NCI-H187 treated with DMSO at 0.1 percent for 48 hours (cell line): ENCODE data around the gene CHD9.
"Not testable (repeated sequence)": the region's sequence is repeated elsewhere in the genome, so short reads cannot be mapped to it uniquely, and the experiment has no call there.

Experiments
- DNase-seq: peaks from one replicate; lab custom pipeline; 2025; lab: John Stamatoyannopoulos, UW

The CHD9 gene

DNA sequence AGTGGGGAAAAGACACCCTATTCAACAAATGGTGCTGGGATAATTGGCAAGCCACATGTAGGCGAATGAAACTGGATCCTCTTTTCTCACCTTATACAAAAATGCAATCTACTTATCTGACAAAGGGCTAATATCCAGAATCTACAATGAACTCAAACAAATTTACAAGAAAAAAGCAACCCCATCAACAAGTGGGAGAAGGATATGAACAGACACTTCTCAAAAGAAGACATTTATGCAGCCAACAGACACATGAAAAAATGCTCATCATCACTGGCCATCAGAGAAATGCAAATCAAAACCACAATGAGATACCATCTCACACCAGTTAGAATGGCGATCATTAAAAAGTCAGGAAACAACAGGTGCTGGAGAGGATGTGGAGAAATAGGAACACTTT, 223.7 kb downstream of the CHD9 start:
- DNase-seq, result not testable (repeated sequence)

DNA sequence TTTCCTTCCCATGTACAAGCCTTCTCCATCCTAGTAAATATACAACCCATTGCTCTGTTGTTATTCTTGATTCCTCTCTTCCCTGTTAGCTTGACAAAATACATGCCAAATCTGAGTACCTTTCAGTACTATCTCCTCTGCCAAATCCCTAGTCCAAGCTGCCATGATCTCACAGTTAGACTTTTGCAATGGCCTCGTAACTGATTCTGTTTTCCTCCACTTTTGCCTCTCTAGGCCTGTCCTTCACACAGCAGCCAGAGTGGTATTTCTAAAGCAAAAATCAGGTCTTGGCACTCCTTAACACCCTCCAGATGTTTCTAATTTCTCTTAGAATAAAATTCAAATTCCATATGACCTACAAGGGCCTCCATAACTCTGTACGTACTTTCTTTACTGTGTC, 226.5 kb downstream of the CHD9 start:
- no peak for DNase-seq

DNA sequence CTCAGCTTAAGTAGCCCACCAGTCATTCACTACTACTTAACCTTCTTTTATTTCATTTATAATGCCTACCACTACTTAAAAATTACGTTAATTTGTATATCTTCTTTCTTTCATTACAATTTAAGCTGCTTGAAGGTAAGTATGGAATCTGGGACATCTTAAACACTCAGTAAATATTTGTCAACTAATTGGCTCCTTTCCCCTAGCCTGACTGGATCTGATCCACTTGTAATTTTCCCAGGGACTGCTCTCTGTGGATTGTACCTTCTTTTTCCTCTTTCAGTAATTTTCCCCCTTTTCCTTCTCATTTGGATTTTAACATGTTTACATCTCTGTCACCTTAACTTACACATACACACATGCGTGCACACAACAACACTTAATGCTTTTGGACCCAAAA, 227.1 kb downstream of the CHD9 start:
- no peak for DNase-seq

DNA sequence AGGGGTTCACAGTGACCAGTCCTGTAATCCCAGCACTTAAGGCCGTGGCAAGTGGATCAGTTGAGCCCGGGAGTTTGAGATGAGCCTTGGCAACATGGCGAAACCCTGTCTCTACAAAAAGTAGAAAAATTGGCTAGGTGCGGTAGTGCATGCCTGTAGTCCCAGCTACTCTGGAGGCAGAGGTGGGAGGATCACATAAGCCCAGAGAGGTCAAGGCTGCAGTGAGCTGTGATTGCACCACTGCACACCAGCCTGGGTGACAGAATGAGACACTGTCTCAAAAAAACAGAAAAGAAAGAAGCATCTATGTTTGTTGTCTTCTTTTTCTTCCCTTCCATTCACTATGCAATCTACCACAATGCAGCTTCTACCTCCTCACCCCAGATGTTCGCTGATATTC, 227.5 kb downstream of the CHD9 start:
- no peak for DNase-seq

DNA sequence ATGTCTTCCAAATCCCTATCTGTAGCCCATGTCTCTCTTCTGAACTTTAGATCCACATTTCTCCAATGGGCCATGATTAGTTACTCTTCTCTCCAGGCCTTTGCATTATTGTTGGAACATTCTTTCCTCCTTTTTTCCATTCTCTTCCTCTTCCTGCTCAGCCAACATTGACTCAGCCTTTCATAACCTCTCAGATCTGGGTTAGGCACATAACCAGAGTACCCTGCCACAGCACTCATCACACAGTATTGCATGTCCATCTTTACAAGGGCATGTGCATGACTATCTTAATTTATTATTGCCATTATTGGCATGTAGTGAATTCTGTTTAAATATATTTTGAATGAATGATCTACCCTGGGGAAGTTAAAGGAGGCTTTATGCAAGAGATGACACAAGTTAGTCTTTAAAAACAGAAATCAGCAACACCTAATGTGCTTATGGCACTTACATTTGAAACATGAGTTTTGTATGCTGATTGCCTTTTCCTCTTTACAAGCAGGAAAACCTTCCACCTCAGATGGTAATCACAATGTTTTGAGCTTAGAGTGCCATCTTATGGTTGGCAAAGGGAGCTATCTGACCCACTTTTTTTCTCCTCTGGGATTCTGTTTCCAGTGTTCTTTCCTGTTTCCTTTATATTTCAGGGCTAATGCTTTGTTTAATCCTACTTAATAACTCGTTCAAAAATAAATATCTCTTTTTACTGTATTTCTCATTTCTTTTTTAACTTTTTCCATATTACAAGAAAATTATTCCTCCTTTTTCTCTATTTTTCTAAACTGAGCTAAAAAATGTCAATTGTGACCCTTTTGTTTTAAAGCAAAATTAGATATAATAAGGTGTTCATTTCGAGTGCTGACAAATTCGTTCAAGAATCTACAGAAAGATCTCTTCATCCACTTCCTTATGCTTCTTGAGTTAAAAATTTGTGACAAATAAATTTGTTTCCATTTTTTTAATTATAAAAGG, 228.5 kb downstream of the CHD9 start:
- DNase-seq, result no peak

DNA sequence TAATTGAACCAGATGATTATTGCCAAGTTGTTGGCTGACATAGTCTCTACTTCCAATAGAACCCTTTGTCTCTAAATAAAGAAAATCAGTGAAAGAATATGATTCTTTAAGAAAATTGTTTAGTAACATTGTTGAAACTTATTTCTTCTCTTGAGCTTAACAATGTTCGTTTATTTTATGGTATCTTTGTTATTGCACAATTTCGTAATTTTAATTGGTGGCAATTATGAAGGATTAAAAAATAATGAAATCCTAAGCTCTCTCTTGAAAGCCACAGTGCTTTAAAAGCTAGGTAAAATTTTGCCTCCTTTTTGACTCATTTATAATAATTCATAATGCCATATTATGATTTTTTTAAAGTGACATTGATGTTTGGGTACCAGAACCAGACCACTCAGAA, 230.4 kb downstream of the CHD9 start:
- no peak for DNase-seq

DNA sequence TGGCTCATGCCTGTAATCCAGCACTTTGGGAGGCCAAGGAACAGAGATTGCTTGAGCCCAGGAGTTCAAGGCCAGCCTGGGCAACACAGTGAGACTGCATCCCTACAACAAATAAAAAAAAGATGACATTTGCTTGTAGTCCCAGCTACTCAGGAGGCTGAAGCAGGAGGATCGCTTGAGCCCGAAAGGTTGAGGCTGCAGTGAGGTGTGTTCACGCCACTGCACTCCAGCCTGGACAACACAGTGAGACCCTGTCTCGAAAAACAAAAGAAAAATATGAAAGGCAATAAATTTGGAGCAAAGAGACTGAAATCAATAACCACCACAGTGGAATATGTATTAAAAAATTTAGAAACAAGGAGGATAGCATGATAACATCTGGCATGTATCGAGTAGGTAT, 235.7 kb downstream of the CHD9 start:
- DNase-seq, result no peak

DNA sequence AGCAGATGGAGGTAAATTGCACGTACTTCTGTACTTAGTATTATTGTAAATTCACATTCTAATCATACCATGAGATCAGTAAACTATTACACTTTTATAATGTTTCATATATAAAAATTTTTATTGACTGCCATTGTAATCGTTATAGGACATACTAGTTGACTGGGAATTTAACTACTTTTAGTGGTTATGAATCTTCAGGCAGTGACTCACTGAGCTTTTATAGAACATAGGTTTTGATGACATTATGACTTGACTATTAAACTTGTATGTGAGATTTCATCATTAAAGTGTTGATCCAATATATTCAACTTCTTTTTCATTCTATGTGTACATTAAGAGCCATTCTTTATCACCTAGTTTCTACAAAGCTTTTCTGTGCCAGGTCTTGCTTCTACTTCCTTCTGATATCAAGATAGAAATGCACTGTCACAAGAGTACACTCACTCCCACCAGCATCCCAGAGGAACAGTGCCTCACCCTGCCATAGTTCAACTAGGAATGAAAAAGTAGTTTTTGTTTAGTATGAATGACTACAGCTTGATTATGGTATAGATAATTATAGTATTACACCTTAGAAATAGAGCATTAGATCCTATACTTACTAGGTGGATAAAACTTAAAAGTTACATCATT, 237.1 kb downstream of the CHD9 start:
- no peak for DNase-seq

DNA sequence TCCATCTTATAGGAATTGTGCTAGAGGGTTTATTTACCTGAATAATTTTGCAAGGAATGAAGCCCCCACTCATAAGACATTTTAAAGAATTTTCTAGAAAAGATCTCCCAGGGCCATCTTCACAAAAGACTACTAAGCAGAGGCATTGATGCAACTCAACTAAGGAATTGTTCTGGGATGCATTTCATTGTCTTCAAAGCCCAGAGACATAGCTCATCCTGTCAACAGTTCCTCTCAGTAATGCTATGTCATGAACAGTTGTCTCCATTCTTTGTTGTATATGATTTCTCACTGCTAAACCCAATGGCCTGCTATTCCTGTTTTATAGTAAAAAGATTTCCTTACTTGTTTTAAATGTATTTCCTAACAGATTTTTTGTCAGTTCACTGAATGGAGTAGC, 242.7 kb downstream of the CHD9 start:
- DNase-seq, result no peak

DNA sequence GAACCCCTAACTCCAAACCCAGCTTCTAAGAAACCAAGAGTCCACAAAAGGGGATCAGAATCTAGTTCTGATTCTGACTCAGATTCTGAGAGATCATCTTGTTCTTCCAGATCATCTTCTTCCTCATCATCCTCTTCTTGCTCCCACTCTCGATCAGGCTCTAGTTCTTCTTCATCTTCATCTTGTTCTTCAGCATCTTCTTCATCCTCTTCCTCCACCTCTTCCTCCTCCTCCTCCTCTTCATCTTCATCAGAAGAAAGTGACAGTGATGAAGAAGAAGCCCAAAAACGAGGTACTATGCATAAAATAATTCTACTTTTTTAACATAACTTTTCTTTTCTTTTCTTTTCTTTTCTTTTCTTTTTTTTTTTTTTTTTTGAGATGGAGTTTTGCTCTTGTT, 249.5 kb downstream of the CHD9 start:
- DNase-seq, result no peak

DNA sequence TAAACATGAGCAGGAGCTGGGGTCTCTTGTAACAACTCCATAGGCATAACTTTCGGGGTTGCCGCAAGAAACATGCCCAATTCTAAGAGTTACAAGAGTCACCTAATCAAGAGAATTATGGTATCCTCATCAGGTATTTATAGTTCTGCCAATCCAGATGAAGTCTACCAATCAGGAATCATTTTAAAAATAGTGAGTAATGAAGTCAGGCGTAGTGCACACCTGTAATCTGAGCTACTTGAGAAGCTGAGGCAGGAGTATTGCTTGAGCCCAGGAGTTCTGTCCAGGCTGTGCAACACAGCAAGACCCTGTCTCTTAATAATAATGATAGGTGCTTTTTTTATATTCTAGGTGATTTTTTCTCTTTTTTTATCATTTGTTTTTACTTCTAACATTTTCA, 251.0 kb downstream of the CHD9 start:
- DNase-seq, result no peak

DNA sequence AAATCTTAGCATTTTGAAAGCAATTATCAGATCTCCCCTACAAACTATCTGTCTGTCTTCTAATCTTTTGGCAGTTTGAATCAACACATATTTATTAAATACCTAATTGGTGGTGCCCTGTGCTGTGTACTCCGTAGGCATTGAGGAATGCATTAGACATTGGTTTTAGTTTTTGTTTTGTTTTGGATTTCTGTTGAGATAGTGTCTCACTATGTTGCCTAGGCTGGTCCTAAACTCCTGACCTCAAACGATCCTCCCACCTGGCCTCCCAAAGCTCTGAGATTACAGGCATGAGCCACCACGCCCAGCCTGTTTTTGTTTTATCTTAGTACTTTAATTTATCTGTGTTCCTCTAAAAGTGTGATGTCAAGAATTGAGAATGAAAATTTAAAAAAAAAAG, 254.7 kb downstream of the CHD9 start:
- DNase-seq, result no peak

DNA sequence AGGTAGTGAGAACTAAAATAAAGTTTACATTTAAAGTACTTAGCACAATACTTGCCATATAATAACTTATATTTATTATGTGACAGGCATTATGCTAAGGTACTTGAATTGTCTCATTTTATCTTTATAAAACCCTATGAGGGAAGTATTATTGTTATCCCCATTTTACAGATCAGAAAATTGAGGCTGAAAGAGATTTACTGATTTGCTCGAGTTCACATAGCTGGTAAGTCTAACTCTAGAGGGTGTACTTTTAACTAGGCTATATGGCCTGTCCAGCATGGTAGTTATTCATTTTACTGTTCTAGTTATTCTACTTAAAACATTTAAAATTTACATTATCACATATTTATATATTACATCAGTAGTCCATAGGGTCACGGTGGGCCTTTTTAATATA, 266.2 kb downstream of the CHD9 start:
- no peak for DNase-seq

DNA sequence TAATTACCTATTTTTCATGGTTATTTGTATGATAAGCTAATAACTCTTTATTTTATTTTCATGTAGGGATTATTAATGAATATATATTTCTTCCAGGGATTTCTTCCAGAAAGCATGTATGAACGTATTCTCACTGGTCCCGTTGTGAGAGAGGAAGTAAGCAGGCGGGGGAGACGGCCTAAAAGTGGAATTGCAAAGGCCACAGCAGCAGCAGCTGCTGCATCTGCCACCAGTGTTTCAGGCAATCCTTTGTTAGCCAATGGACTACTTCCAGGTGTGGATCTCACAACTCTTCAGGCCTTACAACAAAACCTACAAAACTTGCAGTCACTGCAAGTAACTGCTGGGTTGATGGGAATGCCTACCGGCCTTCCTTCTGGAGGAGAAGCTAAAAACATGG, 269.1 kb downstream of the CHD9 start:
- no peak for DNase-seq

DNA sequence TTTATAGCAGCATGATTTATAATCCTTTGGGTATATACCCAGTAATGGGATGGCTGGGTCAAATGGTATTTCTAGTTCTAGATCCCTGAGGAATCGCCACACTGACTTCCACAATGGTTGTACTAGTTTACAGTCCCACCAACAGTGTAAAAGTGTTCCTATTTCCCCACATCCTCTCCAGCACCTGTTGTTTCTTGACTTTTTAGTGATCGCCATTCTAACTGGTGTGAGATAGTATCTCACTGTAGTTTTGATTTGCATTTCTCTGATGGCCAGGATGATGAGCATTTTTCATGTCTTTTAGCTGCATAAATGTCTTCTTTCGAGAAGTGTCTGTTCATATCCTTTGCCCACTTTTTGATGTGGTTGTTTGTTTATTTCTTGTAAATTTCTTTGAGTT, 276.2 kb downstream of the CHD9 start:
- DNase-seq, result not testable (repeated sequence)

DNA sequence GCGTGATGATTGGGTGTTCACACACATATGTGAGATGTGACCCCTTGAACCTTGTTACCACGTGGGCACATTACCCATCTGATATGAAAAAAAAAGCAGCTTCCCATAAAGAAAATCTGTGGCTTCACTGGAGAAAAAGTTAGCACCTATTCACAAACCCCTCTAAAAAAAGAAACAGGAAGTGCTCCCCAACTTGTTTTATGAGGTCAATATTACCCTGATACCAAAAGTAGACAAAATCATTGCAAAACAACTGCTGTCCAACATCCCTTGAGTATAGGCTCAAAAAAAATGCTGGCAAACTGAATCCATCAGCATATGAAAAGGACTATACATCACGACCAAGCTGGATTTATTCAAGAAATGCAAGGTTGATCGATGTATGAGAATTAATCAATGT, 279.8 kb downstream of the CHD9 start:
- DNase-seq, result no peak

DNA sequence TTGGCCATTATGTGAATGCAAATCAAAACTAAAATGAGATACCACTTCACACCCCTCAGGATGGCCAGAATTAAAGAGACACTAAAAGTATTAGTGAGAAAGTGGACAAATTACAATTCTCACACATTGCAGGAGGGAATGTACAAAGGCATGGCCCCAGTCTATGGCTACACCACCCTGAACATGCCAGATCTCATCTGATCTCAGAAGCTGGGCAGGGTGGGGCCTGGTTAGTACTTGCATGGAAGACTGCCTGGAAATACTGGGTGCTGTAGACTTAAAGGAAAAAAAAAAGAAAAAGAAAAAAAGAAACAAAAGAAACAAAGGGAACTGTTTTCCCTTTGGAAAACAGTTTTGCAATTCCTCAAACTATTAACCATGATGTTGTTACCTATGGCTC, 282.5 kb downstream of the CHD9 start:
- DNase-seq, result no peak

DNA sequence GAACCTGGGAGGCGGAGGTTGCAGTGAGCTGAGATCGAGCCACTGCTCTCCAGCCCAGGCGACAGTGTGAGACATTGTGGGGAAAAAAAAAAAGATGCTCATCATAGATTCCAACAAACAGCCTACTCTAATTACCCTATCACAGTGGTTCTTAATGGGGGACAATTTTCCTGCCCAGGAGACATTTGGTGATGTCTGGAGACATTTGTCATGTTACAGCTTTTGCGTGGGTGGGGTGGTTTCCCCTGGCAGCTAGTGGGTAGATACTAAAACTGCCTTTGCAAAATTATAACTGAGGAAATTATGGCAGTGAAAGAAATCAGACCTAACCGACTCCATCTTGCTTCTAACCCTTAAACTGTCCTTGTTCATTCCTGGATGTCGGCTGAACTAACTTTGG, 287.0 kb downstream of the CHD9 start:
- no peak for DNase-seq

DNA sequence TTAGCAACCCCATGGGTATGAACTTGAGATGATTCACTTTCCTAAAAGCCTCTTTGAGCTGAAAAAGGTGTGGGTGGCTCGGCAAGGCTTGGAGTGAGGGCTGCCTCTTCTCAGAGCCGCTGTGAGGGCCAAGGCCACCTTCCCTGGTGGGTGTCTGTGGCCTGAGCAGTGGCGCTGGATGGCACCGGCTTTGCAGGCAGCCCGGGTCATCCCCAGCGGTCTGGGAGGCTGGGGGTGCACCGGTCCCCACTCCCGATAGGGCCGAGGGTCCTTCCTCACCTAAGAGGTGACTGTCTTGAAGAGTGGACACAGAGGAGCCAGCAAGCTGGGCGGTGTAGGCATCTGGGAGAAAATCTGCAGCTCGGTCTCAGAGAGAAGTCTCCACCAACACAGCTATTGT, 300.3 kb downstream of the CHD9 start:
- no peak for DNase-seq

DNA sequence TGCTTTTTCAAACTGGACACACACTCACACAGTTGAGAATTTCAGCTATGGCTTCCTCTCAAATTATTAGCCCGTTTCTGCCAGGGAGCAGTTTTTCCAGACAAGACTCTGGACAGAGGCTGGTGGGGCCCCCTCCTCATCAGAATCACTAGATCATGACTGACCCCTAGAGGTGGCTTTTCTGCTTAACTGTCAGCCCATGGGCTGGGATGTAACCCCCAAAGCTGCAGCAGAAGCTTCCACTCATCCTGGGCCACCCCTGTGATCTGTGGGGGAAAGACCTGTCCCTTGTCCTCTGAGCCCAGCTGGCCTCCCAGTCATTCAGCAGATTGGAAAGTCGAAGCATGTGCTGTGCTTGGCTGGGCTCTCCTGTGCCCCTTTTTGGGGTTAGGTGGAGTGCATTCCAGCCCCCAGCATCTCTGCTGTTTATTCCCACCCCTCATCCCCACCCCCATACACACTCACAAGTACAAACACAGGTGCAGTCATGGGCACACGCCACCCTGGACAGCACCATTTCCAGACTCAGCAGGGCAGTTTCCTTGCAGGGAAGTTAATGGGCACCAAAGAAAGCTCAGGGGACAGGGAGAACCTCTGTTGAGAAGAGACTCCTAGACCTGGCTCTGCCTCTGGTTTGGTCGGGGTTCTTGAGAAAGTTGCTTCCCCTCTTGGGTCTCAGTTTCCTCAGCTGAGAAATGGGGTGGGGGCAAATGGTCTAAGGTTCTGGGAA, 301.9 kb downstream of the CHD9 start:
- no peak for DNase-seq

DNA sequence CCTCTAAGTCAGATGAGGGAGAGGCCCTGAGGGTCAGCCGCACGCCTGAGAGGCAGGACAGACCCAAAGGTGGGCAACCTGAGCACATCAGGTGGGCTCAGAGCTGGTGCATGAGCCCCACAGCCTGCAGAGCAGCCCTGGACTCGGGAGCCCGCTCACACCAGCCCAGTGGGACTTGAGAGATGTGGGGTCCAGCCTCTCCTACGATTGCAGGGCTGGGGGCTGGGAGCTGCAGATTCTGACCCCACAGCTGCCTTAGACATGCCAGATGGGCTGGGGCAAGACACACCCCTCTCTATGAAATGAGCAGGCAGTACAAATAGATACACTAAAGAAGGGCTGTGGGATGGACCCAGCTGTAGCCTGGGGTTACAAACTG, 302.4 kb downstream of the CHD9 start:
- no peak for DNase-seq

DNA sequence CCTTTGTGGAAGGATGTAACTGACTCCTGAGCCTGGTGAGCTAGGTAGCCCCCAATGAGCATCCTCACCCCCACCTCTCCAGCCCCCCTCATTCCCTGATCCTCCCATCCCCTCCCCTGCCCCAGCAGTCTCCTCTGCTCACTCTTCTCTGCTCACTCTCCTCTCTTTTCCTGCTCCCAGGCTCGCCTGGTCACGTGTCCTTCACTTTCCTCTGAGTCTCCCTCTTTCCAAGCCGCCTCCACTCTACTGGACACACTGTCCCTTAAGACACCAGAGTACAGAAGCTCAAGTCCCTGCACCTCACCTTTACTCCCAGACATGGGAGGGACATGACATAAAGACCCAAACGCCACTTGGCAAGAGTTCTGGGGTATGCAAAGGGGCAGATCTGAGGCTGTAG, 303.2 kb downstream of the CHD9 start:
- DNase-seq, result no peak

DNA sequence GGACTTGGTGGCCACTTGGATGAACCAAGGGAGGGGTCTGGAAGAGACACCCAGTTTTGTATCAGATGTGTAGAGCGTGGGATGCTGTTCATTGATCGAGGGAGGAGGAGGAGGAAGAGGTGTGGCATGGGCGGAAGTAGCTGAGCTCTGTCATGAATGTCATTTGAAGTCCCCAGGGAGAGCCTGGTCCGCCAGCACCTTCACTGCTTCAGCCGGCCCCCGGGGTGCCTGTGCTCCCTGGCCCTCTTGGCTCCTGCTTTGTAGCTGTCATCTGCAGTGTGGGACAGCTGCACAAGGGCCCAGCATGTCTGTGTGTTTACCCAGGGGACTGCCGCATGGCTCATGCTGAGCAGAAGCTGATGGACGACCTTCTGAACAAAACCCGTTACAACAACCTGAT, 304.1 kb downstream of the CHD9 start:
- no peak for DNase-seq
